GM19468 (cell line): ENCODE measurements around the gene SQOR.
"Not testable (repeated sequence)": the region's sequence is repeated elsewhere in the genome, so short reads cannot be mapped to it uniquely, and the experiment has no call there.

Experiments
- ATAC-seq: cut with Tn5 transposase; IDR thresholded peaks from one replicate; pipeline ENCODE4 v1.9.1; 2021; ENCODE audit warnings: mild to moderate bottlenecking, moderate library complexity, moderate number of reproducible peaks; ENCODE audit not compliant: unreplicated experiment; ENCODE audit errors: extremely low read depth

SQOR gene

DNA sequence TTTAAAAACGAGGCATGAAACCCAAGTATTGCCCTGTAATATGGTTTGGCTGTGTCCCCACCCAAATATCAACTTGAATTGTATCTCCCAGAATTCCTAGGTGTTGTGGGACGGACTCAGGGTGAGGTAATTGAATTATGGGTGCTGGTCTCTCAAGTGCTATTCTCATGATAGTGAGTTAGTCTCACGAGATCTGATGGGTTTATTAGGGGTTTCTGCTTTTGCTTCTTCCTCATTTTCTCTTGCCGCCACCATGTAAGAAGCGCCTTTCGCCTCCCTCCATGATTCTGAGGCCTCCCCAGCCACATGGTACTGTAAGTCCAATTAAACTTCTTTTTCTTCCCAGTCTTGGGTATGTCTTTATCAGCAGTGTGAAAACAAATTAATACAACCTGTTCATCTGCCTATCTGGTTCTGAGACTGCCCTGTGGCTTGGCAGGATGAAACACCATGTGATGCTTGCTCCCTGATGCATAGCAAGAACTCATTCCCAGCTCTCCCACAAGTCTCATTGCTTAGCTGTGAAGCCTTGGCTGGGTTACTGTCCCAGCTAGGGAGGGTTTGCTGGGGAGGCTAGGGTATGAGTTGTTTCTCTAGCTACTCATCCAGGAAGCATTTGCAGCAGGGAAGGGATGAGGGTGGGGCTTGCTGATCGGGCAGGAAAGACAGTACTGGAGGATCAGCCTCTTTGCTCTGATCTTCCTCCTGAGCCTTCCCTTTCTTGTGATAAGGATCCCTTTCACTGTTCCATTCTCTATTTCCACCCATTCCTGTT, 3.7 kb upstream of the SQOR start:
- ATAC-seq = no peak

DNA sequence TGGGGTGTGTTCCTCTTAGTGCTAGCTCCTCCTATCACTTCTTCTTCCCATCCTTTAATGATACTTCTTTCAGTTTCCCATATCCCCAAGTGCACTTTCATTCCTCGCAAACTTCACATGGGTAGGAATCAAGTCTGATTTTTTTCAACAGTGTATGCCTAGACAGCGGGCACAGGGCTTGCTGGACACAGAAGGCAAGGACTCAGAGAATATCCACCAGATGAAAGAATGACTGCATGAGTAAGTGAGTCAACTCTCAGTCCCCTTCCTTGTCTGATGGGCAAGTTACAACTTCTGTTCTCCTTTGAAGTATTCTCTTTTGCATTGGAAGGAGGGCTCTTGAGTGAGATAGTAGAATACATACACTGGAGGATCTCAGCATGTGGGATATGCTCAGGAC, 3.1 kb upstream of the SQOR start:
- no peak for ATAC-seq

DNA sequence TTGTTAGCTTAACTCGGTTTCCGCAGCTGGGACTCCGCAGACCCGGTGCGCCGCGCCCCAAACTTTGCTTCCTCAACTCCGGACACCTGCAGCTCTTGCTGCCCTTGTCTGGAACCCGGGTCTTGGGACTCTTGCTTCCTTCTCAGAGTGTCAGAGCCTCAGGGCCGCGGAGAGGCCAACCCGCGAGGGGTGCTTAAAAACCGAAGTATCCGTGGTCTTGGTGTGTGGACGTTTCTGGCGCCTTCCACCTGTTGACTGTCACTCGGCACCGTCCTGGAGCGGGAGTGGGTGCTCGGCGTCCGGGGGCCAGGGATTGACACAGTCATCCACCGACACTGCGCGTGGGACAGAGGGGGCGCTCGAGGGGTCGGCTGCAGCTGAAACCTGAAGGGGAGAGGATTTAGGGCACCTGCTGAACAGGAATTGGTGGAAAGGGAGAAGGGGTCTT, 386 bp downstream of the SQOR start:
- ATAC-seq = peak; percentile 18

DNA sequence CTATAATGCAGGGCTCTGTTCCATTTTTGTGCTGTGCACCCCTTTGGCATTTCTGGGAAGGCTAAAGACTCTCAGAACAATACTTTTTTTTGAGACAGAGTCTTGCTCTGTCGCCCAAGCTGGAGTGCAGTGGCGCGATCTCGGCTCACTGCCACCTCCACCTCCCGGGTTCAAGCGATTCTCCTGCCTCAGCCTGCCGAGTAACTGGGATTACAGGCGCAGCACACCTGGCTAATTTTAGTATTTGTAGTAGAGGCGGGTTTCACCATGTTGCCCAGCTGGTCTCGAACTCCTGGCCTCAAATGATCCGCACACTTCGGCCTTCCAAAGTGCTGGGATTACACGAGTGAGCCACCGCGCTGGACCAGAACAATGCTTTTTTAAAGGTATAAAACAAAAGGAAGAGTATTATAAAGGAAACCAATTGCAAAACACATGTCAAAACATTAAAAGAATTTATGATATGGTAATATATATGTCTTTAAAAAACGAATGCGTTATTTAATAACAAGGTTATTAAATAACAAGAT, 999 bp downstream of the SQOR start:
- ATAC-seq = no peak

DNA sequence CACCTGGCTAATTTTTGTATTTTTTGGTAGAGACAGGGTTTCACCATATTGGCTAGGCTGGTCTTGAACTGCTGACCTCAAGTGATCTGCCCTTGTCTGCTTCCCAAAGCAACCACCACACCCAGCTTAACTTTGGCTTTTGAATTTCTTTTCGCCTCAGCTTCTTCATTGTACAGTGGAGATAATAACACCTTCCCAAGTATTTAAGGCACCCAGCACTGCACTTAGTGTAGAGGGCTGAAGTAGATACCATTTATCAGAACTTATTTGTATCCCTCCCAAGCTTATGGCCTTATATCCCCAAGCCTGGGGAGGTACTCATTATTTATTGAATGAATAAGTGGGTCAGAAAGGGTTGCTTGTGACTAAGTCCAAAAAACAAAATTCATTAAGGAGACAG, 2.3 kb downstream of the SQOR start:
- ATAC-seq = no peak

DNA sequence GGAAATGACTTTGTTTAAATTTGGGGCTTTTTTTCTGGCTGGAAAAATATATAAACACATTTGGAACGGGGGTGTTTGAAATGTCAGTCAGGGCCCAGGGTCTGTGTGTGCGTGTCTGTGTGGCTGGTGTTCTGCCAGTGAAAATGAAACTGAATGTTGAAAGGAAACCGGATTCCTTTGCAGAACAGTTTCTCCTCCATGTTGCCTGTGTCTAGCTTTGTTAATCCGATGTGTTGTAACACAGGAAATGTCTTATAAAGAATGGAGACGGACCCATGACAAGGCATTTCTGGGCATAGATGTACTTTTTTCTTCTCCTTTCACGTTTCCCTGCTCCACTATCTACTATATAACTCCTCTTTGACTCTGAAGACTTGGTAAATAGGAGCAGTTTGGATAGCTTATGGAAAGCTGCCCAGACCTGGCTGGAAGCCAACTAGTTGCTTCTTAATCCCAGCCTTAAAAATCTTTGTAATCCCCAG, 2.8 kb downstream of the SQOR start:
- peak; percentile 27 for ATAC-seq

DNA sequence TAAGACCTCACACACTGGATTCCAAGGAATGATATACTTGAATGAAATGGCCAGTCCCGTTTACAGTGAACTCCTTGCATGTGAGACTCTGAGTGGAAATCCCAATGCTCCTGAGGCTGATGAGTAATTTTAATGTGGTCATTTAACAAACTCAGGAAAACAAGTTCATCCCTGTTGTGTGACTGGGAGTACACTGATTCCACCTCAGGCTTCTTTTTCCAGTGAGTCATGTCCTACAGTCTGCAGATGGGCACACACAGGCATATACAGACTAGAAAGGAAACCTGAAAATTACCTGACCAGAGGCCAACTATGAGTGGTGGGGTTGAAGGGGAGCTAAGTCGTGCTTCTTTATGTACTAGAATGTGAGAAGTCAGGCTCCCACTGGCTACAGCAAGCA, 5.8 kb downstream of the SQOR start:
- ATAC-seq = no peak

DNA sequence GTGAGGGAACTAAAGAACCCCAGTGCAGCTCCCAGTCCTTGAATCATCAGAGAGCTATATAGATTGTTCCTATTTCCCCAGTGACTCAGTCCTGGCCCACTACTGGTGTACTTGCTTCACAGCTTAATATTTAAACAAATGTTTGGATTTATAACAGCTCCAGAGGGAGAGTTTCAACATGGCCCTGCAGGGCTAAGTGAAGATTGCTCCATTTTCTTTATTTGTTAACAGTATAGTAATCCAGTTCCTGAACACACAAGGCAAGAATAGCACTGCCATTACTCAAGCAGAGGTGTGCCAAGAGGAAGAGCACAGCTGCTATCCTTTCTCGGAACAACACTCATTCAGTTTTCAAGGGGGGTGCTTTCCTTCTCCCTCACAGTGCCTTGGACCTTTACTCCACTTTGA, 6.5 kb downstream of the SQOR start:
- no peak for ATAC-seq

DNA sequence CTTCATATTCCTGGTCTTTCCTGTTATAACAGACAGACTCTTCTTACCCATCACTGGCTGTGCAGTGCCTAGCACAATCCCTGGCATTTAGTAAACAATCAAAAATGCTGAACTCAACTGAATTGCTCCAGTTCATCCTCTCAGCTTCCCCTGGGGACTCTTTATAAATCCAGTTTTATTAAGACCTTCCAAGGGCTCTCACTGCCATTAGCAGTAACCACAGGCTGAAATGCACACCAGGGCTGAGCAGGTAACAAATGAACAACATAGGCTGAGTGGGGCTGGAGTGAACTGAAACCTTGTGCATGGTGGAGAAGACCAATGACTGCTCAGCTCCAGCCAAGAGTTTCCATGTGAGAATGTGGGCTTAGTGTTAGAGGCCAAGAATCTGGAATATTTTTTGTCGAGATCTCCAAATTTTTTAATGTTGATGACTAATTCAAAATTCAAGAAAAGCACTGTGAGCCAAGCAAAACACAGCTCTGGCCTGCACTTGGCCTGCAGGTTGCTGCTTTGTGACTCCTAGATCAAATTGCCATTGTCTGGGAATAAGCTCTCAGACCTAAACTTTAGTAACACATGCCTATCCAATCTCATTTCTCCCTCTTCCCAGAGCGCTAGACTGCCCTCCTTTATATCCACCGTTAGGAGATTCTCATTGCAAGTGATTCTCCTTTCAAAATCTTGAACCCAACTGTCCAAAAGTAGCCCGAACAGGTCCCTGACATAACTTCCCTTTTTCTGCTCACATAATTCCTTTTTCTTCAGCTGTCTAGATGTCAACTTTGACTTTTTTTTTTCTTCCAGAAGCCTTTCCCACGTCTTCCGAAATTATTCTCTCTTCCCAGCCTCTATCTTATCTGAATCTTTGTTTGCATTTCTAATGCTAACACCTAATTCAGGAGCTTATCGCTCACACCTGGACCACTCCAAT, 7.4 kb downstream of the SQOR start:
- ATAC-seq = no peak

DNA sequence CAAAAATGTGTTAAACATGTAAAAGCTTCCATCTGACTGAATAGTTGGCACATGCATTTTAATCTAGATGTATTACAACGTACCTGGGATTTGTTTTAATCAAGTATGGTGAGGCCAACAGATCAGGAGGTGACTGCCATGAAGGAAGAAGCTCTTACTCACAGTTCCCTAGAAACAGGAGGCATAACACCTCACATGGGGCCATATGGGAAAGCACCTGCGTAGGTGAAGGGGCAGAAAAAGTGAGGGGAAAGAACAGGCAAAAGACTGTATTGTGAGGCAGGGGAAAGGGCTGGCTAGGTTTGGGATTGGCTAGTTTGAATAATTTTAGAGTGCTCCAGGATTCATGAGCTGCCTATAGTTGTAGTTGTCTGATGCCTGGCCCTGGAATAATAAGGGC, 9.6 kb downstream of the SQOR start:
- no peak for ATAC-seq

DNA sequence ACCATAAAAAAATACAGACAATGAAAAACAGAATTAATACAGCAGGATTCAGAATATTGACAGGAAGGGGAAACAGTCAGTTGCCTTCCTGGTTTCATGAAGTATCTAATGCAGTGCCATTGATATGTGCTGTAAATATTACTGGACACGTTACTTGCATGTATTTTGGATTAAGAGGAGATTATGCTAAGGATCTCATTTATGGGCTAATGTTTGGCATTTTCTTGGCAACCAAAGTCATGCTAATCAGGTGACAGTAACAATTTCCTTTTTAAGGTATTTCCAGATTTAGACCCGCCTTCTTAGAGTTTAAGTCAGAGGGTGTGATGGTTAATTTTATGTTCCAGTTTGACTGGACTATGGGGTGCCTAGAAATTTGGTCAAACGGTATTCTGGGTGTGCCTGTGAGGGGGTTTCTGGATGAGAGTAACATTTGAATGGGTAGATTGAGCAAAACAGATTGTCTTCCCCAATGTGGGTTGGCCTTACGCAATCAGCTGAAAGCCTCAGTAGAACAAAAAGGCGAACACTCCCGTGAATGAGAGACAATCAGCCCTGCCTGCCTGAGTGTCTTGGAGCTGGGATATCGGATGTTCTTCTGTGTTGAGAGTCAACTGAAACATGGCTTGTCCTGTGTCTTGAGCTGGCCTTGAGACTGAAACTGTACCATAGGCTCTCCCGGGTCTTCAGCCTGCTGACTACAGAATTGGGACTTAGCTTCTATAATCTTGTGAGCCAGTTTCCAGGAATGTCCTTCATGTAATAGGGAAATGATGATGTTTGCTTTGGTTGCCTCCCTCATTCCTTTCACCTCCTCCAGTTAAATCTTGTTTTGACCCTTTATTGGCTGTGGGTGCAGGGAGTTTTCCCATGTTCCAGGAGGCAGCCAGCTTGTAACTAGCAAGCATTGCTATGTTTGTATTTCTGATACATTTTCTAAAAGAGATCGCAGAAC, 10.5 kb downstream of the SQOR start:
- ATAC-seq = no peak

DNA sequence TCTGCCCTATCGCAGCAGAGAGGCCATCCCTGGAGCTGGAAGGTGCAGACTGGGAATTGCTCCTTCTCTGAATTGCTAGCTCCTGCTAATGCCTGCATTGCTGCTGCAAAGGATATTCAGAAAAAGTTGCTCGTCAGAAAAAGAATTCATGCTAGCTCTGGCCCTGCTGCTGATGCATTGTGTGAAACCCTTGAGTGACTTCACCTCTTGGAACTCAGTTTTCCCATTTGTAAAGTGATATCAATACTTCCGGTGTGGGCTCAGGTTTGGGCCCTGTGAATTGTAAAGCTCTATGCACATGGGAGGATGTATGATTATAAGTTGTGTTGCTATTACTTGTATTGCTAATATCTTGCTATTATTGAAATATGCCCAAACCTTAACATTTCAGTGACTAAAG, 11.4 kb downstream of the SQOR start:
- ATAC-seq = no peak

DNA sequence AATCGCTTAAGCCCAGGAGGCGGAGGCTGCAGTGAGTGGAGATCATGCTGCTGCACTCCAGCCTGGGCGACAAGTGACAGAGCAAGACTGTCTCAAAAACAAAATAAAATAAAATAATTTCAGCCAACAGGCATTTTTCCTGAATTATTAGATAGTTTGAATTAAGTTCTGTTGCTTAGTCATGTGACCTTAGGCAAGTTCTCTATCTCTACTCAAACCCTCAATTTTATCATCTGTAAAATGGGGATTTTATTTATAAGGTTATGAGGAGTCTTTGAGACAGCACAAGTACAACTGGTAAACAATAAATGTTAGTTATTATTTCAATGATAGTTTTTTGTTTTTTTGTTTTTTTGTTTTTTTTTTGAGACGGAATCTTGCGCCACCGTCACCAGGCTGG, 13.0 kb downstream of the SQOR start:
- ATAC-seq = no peak

DNA sequence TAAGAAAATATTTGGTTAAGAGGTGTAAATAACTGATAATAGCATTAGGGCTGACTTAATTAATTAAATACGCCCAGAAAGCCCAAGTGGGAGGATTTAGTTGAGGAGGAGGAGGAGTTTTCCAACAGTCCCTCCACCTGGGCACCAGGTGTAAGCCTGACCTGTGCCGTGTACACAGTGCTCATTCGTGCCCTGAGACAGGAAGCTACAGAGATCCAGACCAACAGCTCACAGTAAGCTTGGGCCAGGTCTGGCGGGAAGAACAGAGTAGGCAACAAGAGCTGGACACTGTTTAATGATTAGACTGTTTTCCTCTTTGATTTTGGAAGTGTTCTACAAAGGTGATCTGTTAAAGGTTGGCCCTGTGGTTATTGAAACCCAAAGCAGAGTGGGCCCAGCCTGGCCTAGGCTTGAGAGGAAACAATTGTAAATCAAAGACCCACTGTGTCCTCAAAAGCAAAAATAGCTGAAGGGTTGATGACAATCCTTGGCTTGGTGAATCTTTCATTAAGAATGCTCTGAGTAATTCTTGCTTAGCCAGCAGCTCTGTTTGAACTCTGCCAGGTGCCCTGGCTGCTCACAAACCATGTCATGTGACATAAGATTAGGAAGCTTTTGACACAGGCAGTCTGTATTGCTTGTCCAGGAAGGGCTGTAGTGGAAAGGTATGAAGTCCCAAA, 13.8 kb downstream of the SQOR start:
- ATAC-seq = no peak

DNA sequence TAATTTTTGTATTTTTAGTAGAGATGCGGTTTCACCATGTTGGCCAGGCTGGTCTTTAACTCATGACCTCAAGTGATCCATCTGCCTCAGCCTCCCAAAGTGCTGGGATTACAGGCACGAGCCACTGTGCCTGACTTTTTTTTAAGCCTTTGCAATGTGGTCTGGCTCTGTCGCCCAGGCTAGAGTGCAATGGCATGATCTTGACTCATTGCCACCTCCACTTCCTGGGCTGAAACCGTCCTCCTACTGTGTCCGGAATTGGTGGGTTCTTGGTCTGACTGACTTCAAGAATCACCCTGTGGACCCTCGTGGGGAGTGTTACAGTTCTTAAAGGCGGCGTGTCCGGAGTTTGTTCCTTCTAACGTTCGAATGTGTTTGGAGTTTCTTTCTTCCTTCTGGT, 15.2 kb downstream of the SQOR start:
- ATAC-seq = not testable (repeated sequence)

DNA sequence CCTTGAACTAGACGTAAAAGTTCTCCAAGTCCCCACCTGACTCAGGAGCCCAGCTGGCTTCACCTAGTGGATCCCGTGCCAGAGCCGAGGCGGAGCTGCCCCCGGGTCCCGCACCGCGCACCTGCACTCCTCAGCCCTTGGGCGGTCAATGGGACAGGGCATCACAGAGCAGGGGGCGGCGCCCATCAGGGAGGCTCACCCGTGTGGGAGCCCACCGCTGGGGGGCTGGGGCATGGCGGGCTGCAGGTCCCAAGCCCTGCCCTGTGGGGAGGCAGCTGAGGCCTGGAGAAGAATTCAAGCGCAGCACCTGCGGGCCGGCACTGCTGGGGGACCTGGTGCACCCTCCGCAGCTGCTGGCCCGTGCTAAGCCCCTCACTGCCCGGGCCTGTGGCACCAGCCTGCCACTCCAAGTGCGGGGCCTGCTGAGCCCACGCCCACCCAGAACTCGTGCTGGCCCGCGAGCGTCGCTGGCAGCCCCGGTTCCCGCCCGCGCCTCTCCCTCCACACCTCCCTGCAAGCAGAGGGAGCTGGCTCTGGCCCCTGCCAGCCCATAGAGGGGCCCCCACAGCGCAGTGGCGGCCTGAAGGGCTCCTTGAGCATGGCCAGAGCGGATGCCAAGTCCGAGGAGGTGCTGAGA, 16.2 kb downstream of the SQOR start:
- ATAC-seq = no peak

DNA sequence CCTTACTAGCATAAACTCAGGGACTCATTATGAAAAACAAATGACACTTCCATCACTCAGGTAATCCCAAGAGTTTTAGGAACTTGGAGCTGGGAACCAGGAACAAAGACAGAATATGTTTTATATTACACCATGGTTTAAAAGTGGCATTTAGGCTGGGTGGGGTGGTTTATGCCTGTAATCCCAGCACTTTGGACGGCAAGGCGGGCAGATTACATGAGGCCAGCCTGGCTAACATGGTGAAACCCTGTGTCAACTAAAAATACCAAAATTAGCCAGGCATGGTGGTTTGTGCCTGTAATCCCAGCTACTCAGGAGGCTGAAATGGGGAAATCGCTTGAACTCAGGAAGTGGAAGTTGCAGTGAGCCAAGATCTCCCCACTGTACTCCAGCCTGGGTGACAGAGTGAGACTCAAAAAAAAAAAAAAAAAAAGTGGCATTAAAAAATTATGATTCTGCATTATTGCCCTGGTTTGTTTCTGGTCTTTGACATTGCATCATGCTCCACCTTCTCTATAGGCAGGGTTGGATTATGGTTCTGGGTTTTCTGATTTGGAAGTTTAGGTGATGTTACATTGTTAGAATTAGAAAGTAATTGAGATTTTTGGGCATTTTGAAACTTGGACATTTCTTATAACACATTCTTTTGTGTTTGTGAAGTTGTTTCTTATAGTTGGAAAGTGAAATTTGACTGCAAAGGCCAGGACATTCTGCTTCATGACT, 19.0 kb downstream of the SQOR start:
- no peak for ATAC-seq

DNA sequence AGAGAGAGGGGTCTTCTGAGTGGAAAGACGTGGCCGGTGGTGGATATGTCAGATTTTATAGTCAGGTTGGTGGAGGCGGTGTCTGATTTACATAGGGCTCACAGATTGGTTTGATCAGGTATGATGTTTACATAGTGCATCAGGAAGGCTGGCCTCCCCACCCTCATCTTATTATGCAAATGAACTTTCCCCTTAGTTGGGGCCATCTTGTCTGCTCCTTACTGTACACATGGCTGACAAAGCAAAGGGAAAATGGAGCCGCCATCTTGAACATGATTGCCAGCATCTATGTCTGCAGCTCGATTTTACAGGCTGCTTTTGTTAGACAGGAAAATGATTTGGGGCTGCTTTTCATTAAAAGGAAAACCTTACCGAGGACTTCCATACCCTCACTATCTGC, 19.9 kb downstream of the SQOR start:
- ATAC-seq = no peak
